GM23338 (cell line): ENCODE measurements around the gene SERGEF.

Experiments
- CTCF ChIP-seq, 2 experiments: fragments of 200-600 bp in 1 of 2; sonication (generic) in 1 of 2; conservative IDR thresholded peaks; 2 replicates each; pipeline versions ENCODE4 v1.5.1 to v1.6.1; 2016 to 2017; ENCODE audit warnings: antibody characterized with exemption in 2 of 2, low read depth in 2 of 2, mild to moderate bottlenecking in 2 of 2, moderate library complexity in 1 of 2
- EZH2 ChIP-seq: fragments of 200-600 bp; sonication (generic); IDR thresholded peaks from one replicate; pipeline ENCODE4 v1.8.0; 2017; ENCODE audit warnings: antibody characterized with exemption, mild to moderate bottlenecking, low read depth; ENCODE audit not compliant: unreplicated experiment
- EZH2phosphoT487 ChIP-seq: fragments of 200-600 bp; sonication (generic); IDR thresholded peaks from one replicate; pipeline ENCODE4 v1.8.1; 2018; ENCODE audit warnings: antibody characterized with exemption; ENCODE audit not compliant: unreplicated experiment

- TF ChIP-seq EZH2 (no peak), CTCF (conservative IDR thresholded peaks at IDR 0.05; ENCODE audit: low read depth in 2 of 2) (no peak), EZH2phosphoT487 (no peak)
Observed at GRCh38 chr11:17764446-17765218, 248.2 kb downstream of the SERGEF start.
